OCI-LY1 (cell line): ENCODE measurements around the gene LRP5.
"Not testable (repeated sequence)": the region's sequence is repeated elsewhere in the genome, so short reads cannot be mapped to it uniquely, and the experiment has no call there.

Experiments used
- H2AFZ ChIP-seq: fragments of 200-600 bp; sonication (generic), shearing (Covaris generic); 2 replicates; pipeline ENCODE4 v1.6.0; 2014; ENCODE audit warnings: antibody characterized with exemption, mild to moderate bottlenecking, low read length
- H3F3A ChIP-seq: fragments of 200-600 bp; sonication (generic), shearing (Covaris generic); 2 replicates; pipeline ENCODE4 v1.6.0; 2014; ENCODE audit warnings: mild to moderate bottlenecking, antibody characterized with exemption, low read length, moderate library complexity; ENCODE audit not compliant: insufficient read depth
- H3K27ac ChIP-seq: fragments of 200-600 bp; sonication (generic); 2 replicates; pipeline ENCODE4 v1.5.1; 2014; ENCODE audit warnings: low read length, mixed run types, mild to moderate bottlenecking, low read depth; ENCODE audit not compliant: poor library complexity, severe bottlenecking
- H3K27me3 ChIP-seq: fragments of 200-600 bp; sonication (generic); 2 replicates; pipeline ENCODE4 v1.6.0; 2014; ENCODE audit warnings: antibody characterized with exemption, mild to moderate bottlenecking, low read length, moderate library complexity; ENCODE audit not compliant: insufficient read depth
- H3K36me3 ChIP-seq: fragments of 200-600 bp; sonication (generic); 2 replicates; pipeline ENCODE4 v1.6.1; 2014; ENCODE audit warnings: mild to moderate bottlenecking, antibody characterized with exemption, low read length, moderate library complexity, mixed read lengths; ENCODE audit not compliant: insufficient read depth
- H3K4me1 ChIP-seq: fragments of 200-600 bp; sonication (generic); 2 replicates; pipeline ENCODE4 v1.5.1; 2014; ENCODE audit warnings: mild to moderate bottlenecking, low read length, moderate library complexity; ENCODE audit not compliant: insufficient read depth, severe bottlenecking
- H3K4me2 ChIP-seq: fragments of 200-600 bp; sonication (generic), shearing (Covaris generic); 2 replicates; pipeline ENCODE4 v1.6.1; 2014; ENCODE audit warnings: low read length
- H3K4me3 ChIP-seq: fragments of 200-600 bp; sonication (generic); 2 replicates; pipeline ENCODE4 v1.5.1; 2014; ENCODE audit warnings: low read length, low read depth, mild to moderate bottlenecking, mixed read lengths; ENCODE audit not compliant: poor library complexity, severe bottlenecking
- H3K79me2 ChIP-seq: fragments of 200-600 bp; shearing (Covaris generic); 2 replicates; pipeline ENCODE4 v1.6.1; 2016; ENCODE audit warnings: mixed run types, low read length, mixed read lengths; ENCODE audit not compliant: insufficient read depth
- H3K9ac ChIP-seq: fragments of 200-600 bp; sonication (generic), shearing (Covaris generic); 2 replicates; pipeline ENCODE4 v1.6.1; 2014; ENCODE audit warnings: mild to moderate bottlenecking, low read length, mixed read lengths
- H3K9me2 ChIP-seq: fragments of 200-600 bp; sonication (generic), shearing (Covaris generic); 2 replicates; pipeline ENCODE4 v1.6.1; 2014; ENCODE audit warnings: low read depth, mild to moderate bottlenecking, low read length, mixed read lengths
- H3K9me3 ChIP-seq: fragments of 200-600 bp; shearing (Covaris generic); 2 replicates; pipeline ENCODE4 v1.6.1; 2014; ENCODE audit warnings: low read length, mixed read lengths
- H4K20me1 ChIP-seq: fragments of 200-600 bp; sonication (generic), shearing (Covaris generic); 2 replicates; pipeline ENCODE4 v1.6.0; 2016; ENCODE audit warnings: mild to moderate bottlenecking, low read length; ENCODE audit not compliant: insufficient read depth
- CTCF ChIP-seq: fragments of 200-600 bp; sonication (generic), shearing (Covaris generic); IDR thresholded peaks from 2 replicates; pipeline ENCODE4 v1.5.1; 2017; ENCODE audit warnings: mild to moderate bottlenecking, antibody characterized with exemption, low read length, moderate library complexity, mixed read lengths
- EZH2 ChIP-seq: fragments of 200-600 bp; sonication (generic), shearing (Covaris generic); IDR thresholded peaks from 2 replicates; pipeline ENCODE4 v1.8.0; 2017; ENCODE audit warnings: borderline replicate concordance, mixed run types, mild to moderate bottlenecking, antibody characterized with exemption, low read length, moderate library complexity, mixed read lengths

Gene LRP5

GRCh38 chr11:68432874-68433273 lies 120.5 kb downstream of the LRP5 start:
- H2AFZ ChIP-seq: no peak overlapping the region
- H3F3A ChIP-seq: no peaks in the 10 kb centered on the region
- TF ChIP-seq CTCF (no peak), EZH2 (no peak)
- H3K27me3 ChIP-seq: peaks cover 6% of the 10 kb centered on the region; the same call in 1 of the 2 replicates
- H3K4me3 ChIP-seq: no peak overlapping the region
- peaks cover 9% of the 10 kb centered on the region; the same call in 1 of the 2 replicates for H3K9me3 ChIP-seq
- no peaks in the 10 kb centered on the region; the same call in 1 of the 2 replicates for H3K36me3 ChIP-seq
- no peak overlapping the region for H3K27ac ChIP-seq
- H3K9me2 ChIP-seq: no peaks in the 10 kb centered on the region
- no peak overlapping the region for H3K9ac ChIP-seq
- no peak overlapping the region for H3K4me2 ChIP-seq
- H4K20me1 ChIP-seq: no peaks in the 10 kb centered on the region
- H3K4me1 ChIP-seq: no peaks in the 10 kb centered on the region
- no peaks in the 10 kb centered on the region for H3K79me2 ChIP-seq

- Histone ChIP-seq H3K27ac (no peak overlapping the region), H3K79me2 (no peaks in the 10 kb centered on the region), H3K9ac (no peak overlapping the region), H3K9me2 (no peaks in the 10 kb centered on the region), H3K27me3 (peaks cover 6% of the 10 kb centered on the region; the same call in 1 of the 2 replicates), H3K4me1 (no peaks in the 10 kb centered on the region), H2AFZ (no peak overlapping the region), H3K4me2 (no peak overlapping the region), H4K20me1 (no peaks in the 10 kb centered on the region), H3K9me3 (peaks cover 9% of the 10 kb centered on the region; the same call in 1 of the 2 replicates), H3K4me3 (no peak overlapping the region), H3K36me3 (no peaks in the 10 kb centered on the region; the same call in 1 of the 2 replicates), H3F3A (no peaks in the 10 kb centered on the region)
- no peak for TF ChIP-seq CTCF
- no peak for TF ChIP-seq EZH2
Measured at GRCh38 chr11:68433541-68433940, 121.2 kb downstream of the LRP5 start.

- not testable (repeated sequence) for H2AFZ ChIP-seq, H3K9me2 ChIP-seq, H3K4me3 ChIP-seq, H3K27ac ChIP-seq, H3F3A ChIP-seq, H3K27me3 ChIP-seq, H3K9ac ChIP-seq, H4K20me1 ChIP-seq, H3K4me2 ChIP-seq, H3K4me1 ChIP-seq, H3K9me3 ChIP-seq, H3K79me2 ChIP-seq, H3K36me3 ChIP-seq
Measured at GRCh38 chr11:68434159-68434558, 121.8 kb downstream of the LRP5 start.

GRCh38 chr11:68436162-68436888 lies 123.9 kb downstream of the LRP5 start:
- TF ChIP-seq EZH2: no peak
- no peak for TF ChIP-seq CTCF
- peaks cover 7% of the 10 kb centered on the region for H3K4me1 ChIP-seq
- no peak overlapping the region for H3K4me2 ChIP-seq
- no peak overlapping the region for H3K4me3 ChIP-seq
- H3K9me2 ChIP-seq: no peaks in the 10 kb centered on the region
- H3K9me3 ChIP-seq: no peaks in the 10 kb centered on the region
- no peaks in the 10 kb centered on the region for H4K20me1 ChIP-seq
- no peaks in the 10 kb centered on the region for H3K36me3 ChIP-seq
- no peak overlapping the region for H3K9ac ChIP-seq
- H3K79me2 ChIP-seq: no peaks in the 10 kb centered on the region
- H3K27ac ChIP-seq: no peak overlapping the region
- H2AFZ ChIP-seq: no peak overlapping the region
- H3K27me3 ChIP-seq: peaks cover 6% of the 10 kb centered on the region; the same call in 1 of the 2 replicates
- no peaks in the 10 kb centered on the region for H3F3A ChIP-seq
